ENCODE data around the gene TRAPPC11. TPM values are rescaled to one million over a fixed set of nuclear protein-coding genes. Genes with fewer than 3 reads are reported as not detected.
"Not testable (repeated sequence)": the region's sequence is repeated elsewhere in the genome, so short reads cannot be mapped to it uniquely, and the experiment has no call there.

The TRAPPC11 gene
- total RNA-seq, 1 donor from 2014 or later = 45.4 TPM

DNA sequence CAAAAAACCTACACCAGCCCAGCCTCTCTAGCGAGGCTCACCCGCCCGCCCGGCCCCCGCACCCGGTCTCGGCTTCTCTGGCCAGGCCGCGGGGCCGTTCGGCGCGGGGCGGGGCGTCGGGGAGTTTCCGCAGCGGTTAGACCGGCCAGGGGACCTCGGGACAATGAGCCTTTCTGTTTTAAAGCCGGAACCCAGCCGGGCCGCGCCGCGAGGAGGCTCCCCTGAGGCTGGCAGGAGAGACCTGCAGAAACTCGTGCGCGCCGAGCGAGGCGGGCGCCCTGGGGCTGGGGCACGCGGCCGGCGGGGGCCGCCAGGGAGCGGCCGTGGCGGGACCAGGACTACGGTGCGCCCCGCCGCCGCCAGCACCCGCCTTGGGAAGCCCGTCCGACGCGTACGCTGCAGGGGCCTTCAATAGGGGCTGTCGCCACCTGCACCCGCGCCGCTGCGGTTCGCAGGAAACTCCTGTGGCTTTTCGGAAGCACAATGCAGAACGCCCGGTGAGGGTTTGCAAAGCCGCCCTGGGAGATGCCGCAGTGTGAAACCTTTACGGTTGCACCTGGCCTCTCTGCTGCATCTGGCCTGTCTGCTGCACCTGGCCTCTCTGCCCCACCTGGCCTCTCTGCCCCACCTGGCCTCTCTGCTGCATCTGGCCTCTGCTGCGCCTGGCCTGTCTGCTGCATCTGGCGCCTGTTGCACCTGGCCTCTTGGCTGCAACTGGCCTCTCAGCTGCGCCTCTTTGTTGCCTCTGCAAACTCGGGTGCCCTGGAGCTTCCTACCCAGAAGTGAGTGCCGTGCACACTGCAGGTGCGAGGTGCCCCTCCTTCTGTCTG, 63.9 kb downstream of the TRAPPC11 start:
- TF ChIP-seq, protein P1, sequence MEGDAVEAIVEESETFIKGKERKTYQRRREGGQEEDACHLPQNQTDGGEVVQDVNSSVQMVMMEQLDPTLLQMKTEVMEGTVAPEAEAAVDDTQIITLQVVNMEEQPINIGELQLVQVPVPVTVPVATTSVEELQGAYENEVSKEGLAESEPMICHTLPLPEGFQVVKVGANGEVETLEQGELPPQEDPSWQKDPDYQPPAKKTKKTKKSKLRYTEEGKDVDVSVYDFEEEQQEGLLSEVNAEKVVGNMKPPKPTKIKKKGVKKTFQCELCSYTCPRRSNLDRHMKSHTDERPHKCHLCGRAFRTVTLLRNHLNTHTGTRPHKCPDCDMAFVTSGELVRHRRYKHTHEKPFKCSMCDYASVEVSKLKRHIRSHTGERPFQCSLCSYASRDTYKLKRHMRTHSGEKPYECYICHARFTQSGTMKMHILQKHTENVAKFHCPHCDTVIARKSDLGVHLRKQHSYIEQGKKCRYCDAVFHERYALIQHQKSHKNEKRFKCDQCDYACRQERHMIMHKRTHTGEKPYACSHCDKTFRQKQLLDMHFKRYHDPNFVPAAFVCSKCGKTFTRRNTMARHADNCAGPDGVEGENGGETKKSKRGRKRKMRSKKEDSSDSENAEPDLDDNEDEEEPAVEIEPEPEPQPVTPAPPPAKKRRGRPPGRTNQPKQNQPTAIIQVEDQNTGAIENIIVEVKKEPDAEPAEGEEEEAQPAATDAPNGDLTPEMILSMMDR (conservative IDR thresholded peaks at IDR 0.05) = no peak
- Mint-ChIP-seq H3K27me3 (peaks cover 10% of the 10 kb centered on the region), H3K9me3 (peaks cover 4% of the 10 kb centered on the region), H3K27ac (peak overlapping the region; percentile 82), H3K4me1 (ENCODE audit: unreplicated experiment) (no peaks in the 10 kb centered on the region), H3K4me3 (peak overlapping the region; percentile 85), H3K36me3 (no peaks in the 10 kb centered on the region)
- DNase-seq (ENCODE audit: extremely low spot score, unreplicated experiment) = peak; percentile 77

- Mint-ChIP-seq H3K4me1 (ENCODE audit: unreplicated experiment) (no peaks in the 10 kb centered on the region), H3K9me3 (peaks cover 4% of the 10 kb centered on the region), H3K36me3 (no peaks in the 10 kb centered on the region), H3K27me3 (peaks cover 10% of the 10 kb centered on the region), H3K4me3 (peak overlapping the region; percentile 85), H3K27ac (peak overlapping the region; percentile 82)
- TF ChIP-seq, protein P1 (conservative IDR thresholded peaks at IDR 0.05) = no peak
- no peak for DNase-seq (ENCODE audit: extremely low spot score, unreplicated experiment)
These were observed 64.6 kb downstream of the TRAPPC11 start for GRCh38 chr4:183723561-183724228.

GRCh38 chr4:183725585-183725984, 66.5 kb downstream of the TRAPPC11 start:
- DNase-seq (ENCODE audit: extremely low spot score, unreplicated experiment); H3K9me3 Mint-ChIP-seq; H3K27ac Mint-ChIP-seq; H3K36me3 Mint-ChIP-seq; H3K27me3 Mint-ChIP-seq; H3K4me1 Mint-ChIP-seq (ENCODE audit: unreplicated experiment); H3K4me3 Mint-ChIP-seq: not testable (repeated sequence)

DNA sequence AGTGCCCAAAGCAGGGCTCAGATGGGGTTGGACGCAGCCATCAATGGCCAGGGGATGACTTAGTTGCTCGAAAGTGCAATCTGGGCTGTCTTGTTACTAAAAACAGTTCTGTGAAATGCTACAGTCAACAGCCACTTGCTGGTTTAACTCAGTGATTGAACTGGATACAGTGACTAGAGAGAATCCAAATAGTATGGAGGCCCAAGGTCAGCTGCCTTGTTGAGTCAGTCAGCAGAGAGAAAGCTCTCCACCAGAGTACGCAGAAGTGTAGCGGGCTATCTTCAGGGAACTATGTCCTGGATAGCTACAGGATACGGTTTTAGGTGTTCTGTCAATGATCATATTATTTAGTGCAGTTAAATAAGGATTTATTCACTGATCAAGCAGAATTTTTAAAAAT, 68.4 kb downstream of the TRAPPC11 start:
- Mint-ChIP-seq H3K27ac (no peak overlapping the region), H3K4me1 (ENCODE audit: unreplicated experiment) (no peaks in the 10 kb centered on the region), H3K4me3 (no peak overlapping the region), H3K27me3 (peaks cover 6% of the 10 kb centered on the region), H3K9me3 (no peaks in the 10 kb centered on the region), H3K36me3 (no peaks in the 10 kb centered on the region)
- TF ChIP-seq, protein P1 (conservative IDR thresholded peaks at IDR 0.05) = no peak
- DNase-seq (ENCODE audit: extremely low spot score, unreplicated experiment) = no peak

DNA sequence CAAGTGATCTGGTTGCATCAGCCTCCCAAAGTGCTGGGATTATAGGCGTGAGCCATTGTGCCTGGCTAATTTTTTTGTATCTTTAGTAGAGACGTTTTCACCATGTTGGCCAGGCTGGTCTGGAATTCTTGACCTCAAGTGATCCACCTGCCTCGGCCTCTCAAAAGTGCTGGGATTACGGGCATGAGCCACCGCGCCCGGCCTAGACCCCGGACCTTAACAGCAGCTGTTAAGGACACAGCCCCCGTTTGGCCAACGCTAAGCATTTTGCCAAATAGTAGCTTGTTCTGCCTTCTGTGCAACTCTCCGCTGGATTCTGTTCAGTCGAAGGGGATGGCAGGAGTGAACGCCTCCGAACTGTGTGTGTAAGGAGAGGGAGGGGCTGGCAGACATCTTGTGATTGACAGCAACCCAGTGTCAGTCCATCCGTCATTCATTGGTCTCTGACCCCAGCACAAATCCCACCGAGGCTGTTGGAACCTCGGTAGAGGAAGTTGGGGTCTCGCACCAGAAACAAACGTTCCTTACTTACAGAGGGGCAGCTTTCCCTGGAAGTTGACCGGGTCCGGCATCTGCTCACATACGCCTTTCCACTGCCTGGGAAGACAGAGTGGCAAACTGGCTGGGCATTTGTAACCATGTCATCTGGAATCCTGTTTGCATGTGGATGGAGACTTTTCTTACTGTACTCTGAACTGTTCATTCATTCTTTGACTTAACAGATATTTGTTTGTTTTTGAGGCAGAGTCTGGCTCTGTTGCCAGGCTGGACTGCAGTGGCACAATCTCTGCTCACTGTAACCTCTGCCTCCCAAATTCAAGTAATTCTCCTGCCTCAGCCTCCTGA, 69.4 kb downstream of the TRAPPC11 start:
- no peaks in the 10 kb centered on the region for H3K36me3 Mint-ChIP-seq
- no peak for DNase-seq (ENCODE audit: extremely low spot score, unreplicated experiment)
- no peak overlapping the region for H3K27ac Mint-ChIP-seq
- H3K9me3 Mint-ChIP-seq = no peaks in the 10 kb centered on the region
- peaks cover 2% of the 10 kb centered on the region for H3K27me3 Mint-ChIP-seq
- H3K4me1 Mint-ChIP-seq (ENCODE audit: unreplicated experiment) = no peaks in the 10 kb centered on the region
- TF ChIP-seq, protein P1 (conservative IDR thresholded peaks at IDR 0.05) = no peak
- H3K4me3 Mint-ChIP-seq = no peak overlapping the region

Measured in type B pancreatic cell (in vitro differentiated cells).